HG03469 (cell line): Measurements from ENCODE around the gene ATG5.

Experiments used
- ATAC-seq: cut with Tn5 transposase; IDR thresholded peaks from one replicate; pipeline ENCODE4 v1.9.1; 2021; ENCODE audit warnings: mild to moderate bottlenecking, moderate library complexity, moderate number of reproducible peaks; ENCODE audit not compliant: unreplicated experiment

The ATG5 gene

DNA sequence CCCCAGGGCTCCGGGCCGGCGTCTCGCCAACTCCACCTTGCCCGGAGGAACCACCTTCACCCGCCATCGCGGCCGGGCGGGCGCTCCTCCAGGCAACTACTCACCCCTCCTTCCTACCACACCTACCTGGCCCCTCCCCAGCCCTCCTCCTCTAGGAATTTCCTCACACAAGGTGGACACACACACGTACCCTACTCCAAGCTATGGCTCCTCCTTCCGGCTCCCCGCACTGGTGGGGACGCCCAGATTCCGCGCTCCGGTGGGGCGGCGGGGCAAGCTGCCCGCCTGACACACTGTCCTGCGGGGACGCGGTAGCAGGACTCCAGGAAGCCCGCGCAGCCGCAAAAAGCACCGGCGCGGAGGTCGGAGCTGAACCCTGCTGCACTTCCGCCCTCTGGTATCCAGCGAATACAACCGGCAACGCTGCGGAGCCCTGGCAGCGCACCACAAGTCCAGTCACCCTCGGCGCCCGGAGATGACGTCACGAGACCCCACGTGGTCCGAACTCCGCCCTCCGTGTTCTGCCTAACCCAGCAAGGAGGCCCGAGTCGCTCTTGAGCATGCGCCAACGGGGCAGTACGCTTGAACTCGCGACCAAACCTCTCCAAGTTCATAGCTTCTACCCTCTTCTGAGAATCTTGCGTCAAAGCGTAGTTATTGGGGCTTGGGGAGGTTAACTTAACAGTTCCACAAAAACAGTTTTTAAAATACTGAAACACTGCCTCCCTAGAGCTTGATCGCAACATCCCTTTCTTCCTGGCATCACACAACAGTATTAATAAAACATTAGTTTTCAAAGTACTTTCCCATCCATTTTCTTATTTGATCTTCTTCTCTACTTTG lies at the start of gene ATG5:
ATG5 (minus strand) TSS at position 425 of the 843 bp plus-strand sequence. CDS start 9,552 bp downstream, outside the sequence.
- peak; percentile 85 for ATAC-seq

DNA sequence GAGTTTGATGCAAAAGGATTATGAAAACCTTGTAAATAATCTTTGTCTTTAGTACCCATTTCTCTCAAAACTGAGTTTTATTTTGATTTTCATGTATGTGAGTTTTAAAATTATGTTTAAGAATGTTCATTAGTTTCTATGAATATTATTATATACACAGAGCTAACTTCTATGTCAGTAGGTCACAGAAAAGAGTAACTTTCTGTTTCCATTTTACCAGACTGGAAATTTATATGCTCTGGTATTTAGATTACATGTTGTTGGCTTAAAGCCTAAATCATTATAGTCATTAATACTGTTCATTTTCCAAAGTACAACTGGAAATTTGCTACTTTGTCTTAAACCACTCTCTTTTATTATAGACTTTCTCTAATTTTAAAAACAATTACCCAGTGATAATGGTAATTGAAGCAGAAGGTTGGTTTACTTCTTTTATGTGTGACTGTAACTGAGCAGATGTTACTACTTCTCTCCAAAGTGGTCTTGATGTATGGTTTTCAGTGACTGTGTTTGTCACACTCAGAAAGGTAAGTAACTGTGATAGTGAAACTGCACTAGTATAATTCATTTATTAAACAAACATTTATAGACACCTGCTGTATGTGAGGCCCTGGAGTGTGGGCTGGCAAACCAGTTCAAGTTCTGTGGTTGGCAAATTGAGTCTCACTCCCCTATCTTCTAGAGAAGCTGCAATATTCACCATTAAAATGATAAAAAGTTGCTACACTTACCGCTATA lies 48.1 kb upstream of the ATG5 start:
- ATAC-seq: no peak

DNA sequence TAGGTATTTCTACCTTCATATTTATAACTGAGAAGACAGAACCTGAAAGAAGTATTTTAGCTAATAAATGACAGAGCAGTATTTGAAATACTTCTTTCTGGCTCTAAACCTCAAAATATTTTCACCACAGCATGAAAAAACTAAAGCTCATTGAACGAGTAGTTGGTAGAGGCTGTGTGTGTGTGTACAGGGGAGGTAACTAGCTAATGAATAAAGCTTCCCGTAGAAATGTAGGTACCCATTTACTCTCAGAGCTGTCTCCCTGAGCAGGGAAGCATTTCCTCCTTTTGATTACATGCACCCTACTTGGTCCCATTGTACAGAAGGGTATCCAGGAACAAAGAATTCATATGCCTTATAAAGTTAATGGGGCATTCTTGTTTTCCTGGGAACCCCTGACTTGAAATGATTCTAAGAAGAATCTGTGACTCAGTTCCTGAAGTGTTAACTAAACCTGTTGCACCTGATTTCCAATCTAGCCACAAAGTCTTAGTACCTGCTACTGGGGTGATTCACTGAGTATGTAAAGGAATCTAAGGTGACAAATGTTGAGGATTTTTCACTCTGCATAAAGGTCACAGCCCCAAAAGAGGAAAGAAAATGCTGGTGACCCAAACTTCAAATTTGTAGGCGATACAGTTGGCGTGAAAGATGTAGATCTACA lies 47.4 kb upstream of the ATG5 start:
- no peak for ATAC-seq

DNA sequence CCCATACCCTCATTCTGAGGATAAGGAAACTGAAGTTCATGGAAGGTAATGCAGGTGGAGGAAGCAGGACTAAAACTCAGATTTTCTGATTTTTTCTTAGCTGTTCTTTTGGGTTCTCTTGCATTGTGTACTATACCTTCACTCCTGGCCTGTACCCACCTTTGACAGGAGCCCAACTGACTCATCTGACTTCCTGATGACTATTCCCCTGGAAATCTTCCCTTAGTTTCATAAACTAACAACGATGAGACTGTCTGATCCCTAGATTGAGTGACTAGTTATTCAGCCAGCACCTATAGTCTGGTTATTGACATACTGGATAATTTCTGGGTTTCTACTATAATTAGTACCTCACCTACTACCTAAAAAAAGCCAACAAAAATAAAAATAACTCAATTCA lies 45.1 kb upstream of the ATG5 start:
- no peak for ATAC-seq

DNA sequence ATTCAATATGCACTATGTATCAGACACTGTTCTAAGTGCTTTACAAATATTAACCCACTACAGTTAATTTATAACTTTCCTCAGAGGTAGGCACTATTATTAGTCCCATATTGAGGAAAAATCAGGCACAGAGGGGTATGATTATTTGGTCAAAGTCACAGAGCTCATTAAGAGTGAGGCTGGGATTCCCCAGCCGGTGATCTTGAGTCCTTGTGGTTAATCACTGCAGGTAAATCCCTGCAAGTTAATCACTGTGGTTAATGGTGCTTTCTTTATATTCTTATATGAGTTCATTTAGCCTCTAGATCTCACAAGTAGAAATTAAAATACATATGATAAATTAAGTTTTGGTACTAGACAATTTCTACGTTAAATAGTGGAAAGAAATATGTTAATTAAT lies 44.2 kb upstream of the ATG5 start:
- ATAC-seq: no peak

DNA sequence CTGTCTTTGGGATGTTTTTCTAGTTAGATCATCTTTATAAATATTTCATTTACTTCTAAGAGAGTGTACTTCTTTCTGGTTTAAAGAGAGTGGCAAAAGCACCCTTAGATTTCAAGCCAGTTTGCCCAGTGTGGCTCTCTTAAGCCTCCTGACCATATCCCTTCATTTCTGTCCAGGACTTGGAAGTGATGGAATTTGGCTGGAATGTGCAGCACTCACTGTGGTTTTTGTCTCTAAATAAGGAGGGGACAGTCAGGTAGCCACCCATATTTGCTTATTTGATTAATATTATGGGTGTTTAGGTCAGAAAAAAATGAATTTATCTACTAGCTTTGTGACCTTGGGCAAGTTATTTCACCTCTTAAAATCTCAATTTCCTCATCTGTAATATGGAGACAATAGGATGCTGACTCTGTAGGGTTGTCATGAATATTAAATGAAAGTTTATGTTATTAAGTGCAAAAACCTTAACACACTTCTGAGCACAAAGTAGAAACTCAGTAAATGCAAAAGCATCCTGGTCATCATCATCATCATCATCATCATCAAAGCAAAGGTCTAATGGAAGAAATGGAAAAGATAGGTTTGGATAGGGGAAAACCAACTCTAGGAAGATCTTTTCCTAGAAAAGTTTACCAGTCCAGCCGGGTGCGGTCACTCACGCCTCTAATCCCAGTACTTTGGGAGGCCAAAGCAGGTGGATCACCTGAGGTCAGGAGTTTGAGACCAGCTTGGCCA lies 38.0 kb upstream of the ATG5 start:
- no peak for ATAC-seq

DNA sequence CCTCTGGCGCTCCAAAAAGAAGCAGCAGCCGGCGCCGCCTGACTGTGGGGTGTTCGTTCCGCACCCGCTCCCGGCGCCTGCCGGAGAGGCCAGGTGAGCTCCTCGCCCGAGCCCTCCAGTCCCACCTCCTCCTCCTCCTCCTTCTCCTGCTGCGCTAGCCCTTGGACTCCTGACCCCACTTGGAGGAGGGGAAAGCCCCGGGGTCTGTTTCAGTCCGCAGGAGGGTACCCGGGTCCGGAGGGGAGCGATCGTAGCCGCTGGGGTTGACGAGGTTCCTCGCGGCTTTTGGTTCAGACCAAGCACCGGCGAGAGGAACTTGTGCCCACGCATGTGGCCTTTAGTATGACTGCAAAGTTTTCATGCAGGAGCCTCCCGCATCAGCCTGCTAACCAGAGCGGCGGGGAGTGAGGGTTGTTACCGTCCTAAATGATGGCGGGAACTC lies 35.5 kb upstream of the ATG5 start:
- no peak for ATAC-seq

DNA sequence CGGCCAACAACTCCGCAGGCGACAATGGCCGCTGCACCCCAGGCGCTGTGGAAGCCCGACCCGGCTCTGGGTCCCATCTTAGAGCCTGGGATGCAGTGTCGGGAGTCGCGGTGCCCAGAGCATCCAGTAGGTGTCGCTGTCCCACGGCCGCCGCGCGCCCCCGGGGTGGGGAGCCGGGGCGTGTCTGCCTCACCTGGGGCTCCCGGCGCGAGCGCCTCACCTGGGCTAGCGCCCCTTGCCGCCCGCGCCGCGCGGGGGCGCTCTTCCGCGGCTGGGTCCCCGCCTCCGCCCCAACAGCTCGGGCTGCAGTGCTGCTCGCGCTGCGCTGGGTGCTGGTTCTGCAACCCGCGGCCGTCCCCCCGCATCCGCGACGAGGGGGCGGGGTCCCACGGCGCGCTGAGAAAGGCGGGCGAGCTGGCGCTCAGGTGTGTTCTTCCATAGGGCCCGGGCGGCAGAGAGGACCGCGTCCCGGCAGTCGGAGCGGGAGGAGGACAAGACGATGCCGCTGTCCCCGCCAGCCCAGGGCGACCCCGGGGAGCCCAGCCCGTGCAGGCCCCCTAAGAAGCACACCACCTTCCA lies 34.9 kb upstream of the ATG5 start, which contains the start of gene CRYBG1:
CRYBG1 (plus strand) TSS at position 308 of the 579 bp plus-strand sequence; CDS start at position 500, 192 bp downstream.
- ATAC-seq: peak; percentile 50

DNA sequence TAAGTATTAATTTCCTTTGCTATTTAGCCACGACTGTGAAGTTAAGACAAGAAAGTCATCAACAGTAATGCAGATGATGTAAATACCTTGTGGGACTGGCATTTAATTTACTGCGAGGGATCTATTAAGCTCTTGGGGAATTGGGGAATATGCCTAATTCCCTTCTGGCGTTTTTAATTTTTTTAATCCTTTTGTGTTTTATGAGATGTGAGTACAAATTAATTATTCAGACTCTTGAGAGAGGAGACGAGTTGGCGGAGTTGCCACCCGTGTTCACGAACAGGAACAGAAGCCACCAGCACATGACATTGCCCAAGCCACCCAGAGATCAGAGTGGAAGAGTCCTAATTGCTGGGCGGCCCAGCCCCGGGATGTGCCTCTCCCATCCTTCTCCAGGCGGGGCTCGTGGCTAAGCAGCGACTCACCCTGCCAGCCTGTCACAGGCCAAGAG lies 34.4 kb upstream of the ATG5 start:
- ATAC-seq: no peak

DNA sequence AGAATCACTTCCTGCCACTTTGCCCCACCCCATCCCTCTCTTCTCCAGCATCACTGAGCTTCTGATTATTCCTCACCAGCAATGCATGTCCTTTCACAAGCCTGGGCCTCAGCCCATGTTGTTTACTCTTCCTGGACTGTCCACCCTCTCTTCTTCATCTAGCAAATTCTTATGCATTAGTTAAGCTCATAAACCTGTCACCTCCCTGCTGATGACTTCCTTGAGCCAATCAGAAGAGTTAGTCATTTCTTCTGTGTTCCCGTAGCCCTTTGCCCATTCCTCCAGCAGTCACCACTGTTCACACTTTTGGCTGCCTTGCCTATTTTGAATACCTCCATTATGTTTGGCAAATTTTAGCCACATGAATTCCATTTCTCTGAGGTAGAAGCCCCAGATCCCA lies 30.8 kb upstream of the ATG5 start:
- ATAC-seq: no peak

DNA sequence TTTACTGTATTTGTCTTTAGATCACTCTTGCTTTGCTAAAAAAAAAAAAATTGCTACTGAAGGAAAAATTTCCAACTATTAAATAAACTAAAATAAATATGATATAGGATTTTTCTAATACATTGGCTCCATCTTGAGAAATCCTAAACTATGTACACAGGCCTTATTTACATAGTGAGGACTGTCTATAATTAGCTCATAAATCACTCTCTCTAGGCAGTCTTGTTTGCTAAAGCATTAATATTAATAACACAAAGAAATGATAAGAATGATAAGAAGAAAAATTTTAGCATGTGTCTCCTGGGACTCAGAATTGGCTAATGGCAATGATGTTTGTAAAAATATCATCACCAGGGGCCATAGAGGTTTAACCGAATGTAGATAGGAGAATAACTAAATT lies 21.7 kb upstream of the ATG5 start:
- no peak for ATAC-seq

DNA sequence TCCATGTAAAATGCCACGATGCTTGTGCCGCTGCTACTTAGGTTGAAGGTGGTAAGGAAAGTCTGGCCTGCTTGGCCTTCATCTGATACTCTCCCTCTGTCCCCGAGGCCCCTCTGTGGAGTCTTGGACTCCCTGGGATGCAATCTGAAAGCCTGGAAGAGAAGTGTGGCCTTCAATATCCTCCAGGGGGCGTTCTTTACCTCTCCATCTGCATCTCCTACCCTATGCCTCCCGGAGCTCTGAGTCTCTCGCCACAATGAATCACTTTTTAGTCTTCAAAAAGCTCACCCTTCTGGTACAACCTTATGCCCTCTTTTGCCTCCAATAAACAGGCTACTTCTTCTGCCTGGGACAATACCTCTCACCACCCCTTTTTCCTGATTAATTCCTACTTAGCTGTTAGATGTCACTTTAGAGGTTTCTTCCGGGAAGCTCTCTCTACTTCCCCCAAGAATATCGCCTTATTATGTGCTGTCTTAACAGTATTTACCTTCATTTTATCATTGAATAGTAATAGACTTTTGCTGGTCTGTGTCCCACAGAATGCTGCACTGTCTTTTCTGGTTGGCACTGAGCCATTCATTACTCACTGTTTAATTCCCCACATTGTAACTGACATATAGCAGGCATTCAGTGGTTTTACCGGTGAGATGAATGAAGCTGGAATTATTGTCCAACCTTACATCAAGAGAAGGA lies 13.9 kb upstream of the ATG5 start:
- no peak for ATAC-seq

DNA sequence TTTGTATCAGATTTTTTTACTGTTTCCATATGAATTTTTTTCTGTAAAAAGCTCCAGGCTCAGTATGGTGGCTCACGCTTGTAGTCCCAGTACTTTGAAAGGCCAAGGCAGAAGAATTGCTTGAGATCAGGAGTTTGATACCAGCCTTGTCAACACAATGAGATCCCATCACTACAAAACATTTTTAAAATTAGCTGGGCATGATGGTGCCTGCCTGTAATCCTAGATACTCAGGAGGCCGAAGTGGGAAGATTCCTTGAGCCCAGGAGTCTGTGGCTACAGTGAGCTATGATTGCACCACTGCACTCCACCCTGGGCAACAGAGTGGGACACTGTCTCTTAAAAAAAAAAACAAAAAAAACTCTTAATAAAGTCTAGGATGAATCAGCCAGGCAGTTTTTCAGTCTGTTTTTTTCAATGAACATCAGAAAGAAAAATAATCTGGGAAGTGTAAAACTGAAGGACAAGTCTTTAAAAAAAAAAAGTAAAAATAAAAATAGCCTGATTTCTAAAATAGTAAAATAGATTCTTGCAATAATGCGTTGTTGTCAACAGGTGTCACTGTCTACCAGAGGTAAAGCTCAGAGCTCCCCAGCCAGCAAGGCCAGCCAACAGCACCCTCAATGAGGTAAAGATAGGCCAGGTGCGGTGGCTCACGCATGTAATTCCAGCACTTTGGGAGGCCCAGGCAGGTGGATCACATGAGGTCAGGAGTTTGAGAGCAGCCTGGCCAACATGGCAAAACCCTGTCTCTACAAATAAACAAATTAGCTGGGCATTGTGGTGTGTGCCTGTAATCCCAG lies 9.3 kb upstream of the ATG5 start:
- no peak for ATAC-seq

DNA sequence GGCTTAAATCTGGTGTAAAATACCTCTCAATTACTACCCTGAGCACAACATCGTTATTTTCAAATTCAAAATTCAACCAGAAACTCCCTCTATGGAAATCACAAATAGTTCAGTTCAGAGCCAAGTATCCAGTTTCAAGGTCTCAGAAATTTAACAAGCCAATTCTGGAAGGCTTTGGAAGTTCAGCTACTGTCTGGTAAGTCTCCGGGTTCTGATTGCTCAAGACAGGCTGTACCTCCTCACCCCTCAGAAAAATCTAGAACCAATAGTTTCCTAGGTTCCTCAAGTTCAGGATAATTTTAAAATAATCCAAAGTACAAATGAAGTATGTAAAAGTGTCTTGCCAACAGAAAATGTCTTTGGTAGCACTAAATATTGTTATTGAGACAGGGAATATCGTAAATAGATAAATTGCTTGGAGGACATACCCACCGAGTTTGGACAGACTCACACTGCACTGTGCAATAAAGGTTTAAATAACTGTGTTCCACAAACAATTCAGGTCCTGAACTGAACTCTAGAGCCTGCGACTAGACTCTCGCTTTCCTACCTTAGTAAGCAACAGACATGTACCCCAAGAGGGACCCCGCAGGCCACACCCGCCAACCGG lies 729 bp downstream of the ATG5 start:
- no peak for ATAC-seq

DNA sequence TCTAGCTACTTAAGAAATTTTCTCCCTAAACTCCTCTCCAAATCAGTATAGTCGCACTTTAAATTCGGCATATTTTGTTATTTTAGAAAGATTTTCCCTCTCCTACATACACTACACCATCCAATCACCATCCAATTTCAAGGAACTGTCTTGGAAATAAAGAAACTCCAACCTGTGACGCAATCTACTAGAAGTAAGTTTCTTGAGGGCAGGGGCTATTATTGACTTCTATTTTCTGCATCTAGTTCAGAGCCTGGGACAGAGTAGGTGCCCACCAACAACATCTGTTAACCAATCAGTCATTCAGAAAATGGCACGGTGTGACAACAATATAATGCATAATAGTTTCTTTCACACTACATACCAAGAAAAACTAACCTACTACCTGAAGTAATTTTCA lies 3.6 kb downstream of the ATG5 start:
- ATAC-seq: no peak

DNA sequence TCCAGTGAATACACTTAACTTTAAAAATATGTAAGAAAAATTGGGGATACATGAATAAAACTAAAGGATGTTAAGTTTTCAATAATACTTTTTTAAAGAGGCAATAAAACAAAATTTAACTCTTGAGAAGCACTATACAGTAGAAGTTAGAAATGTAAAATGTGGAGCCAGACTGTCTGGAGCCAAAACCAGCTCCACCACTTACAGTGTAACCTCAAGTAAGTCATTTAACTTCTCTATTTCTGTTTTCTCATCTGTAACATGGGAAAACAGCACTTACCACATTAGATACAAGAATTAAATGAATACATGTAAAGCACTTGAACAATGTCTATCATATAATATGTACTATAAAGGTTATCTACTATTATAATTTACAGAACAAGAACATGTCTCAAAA lies 6.7 kb downstream of the ATG5 start:
- no peak for ATAC-seq

DNA sequence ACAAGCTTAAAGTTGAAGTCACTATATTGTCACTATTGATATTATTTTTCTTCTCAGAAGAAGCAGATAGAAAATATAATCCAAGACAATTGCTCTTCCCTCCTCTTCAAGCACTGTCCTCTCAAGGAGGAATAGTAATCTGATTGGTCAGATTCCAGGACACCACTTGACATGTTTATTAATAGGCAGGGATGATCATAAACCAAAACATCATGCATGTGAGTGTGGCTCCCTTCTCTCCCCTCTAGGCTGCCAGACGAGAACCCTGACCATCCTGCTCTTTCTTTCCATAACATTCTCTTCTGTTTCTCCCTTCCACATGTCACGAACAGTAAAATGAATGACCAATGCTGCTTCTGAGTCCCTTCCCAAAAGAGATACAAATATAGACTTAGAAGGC lies 7.5 kb downstream of the ATG5 start:
- no peak for ATAC-seq

DNA sequence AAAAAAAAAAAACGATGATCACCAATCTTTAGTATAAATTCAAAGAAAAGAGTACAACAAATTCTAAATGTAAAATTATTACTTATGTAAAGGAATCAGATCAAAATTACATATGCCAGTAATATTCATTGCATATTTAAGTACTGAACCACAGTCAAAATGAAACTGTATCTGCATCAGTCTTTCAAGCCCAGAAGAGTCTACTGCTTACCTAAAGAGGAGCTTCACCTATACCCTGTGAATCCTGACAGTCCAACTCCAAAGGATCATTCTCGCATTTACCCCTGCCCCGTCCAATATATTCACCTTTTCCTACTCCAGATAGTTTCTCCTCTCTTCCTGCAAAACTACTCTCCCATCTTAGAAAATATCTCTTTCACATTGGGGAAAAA lies 9.2 kb downstream of the ATG5 start:
- no peak for ATAC-seq
